Thyroid gland (tissue), 4 donors: ENCODE measurements around the gene TOP2B. TPM values are rescaled to one million over a fixed set of nuclear protein-coding genes. Genes with fewer than 3 reads are reported as not detected.
A peak's percentile ranks its signal among the peaks of the same experiment; 100 is the strongest.

Experiments
- DNase-seq, 2 donors: peaks; one replicate each; pipeline ENCODE4 v3.0.0-alpha.2; 2019
- H3K27ac ChIP-seq, 3 donors: fragments of 200-600 bp; sonication (generic); 1 replicate in 2 of 3; 2 replicates in 1 of 3; pipeline ENCODE4 v1.5.1; 2016 to 2019; ENCODE audit warnings: mild to moderate bottlenecking in 1 of 3, moderate library complexity in 1 of 3
- H3K27me3 ChIP-seq: fragments of 200-600 bp; sonication (generic); one replicate; pipeline ENCODE4 v1.5.1; 2019
- H3K36me3 ChIP-seq, 2 donors: fragments of 200-600 bp; sonication (generic); one replicate each; pipeline ENCODE4 v1.5.1; 2016 to 2019
- H3K4me1 ChIP-seq, 2 donors: fragments of 200-600 bp; sonication (generic); one replicate each; pipeline ENCODE4 v1.5.1; 2017 to 2019
- H3K4me3 ChIP-seq, 3 donors: fragments of 200-600 bp; sonication (generic); replicated peaks in 1 of 3; 1 replicate in 2 of 3; 2 replicates in 1 of 3; pipeline ENCODE4 v1.5.1; 2016; ENCODE audit warnings: mild to moderate bottlenecking in 1 of 3
- H3K9me3 ChIP-seq: fragments of 200-600 bp; sonication (generic); one replicate; pipeline ENCODE4 v1.5.1; 2017
- POLR2A ChIP-seq, 2 donors: fragments of 450-650 bp; IDR thresholded peaks; one replicate each; pipeline ENCODE4 v1.6.1; 2017; ENCODE audit warnings: antibody characterized with exemption in 2 of 2, mild to moderate bottlenecking in 2 of 2, moderate library complexity in 1 of 2
- WGBS, 2 donors: methylation state at CpG; one replicate each; pipeline ENCODE4 v1.1.5; 2017; 5-methylcytosine and 5-hydroxymethylcytosine counted together
- intact Hi-C: fragments of 100-400 bp; cut with DNase I; formaldehyde crosslinking; loops from one replicate; pipeline ENCODE4 v1.15.1; 2023
- total RNA-seq, 4 donors: library from RNA; depleted of rRNA; stranded (reverse); fragments of >200 nt; gene quantifications; one replicate each; pipeline ENCODE4 v1.2.3, GENCODE V29; 2016
- TF ChIP-seq, protein P1 (sequence below), 6 experiments: fragments of 200-600 bp in 3 of 6; fragments of 450-650 bp in 3 of 6; sonication (generic) in 3 of 6; IDR thresholded peaks; one replicate each; pipeline ENCODE4 v1.5.1; 2016 to 2019; ENCODE audit warnings: antibody characterized with exemption in 6 of 6, mild to moderate bottlenecking in 2 of 6, inconsistent platforms in 1 of 6, moderate library complexity in 1 of 6

Gene TOP2B, protein sequence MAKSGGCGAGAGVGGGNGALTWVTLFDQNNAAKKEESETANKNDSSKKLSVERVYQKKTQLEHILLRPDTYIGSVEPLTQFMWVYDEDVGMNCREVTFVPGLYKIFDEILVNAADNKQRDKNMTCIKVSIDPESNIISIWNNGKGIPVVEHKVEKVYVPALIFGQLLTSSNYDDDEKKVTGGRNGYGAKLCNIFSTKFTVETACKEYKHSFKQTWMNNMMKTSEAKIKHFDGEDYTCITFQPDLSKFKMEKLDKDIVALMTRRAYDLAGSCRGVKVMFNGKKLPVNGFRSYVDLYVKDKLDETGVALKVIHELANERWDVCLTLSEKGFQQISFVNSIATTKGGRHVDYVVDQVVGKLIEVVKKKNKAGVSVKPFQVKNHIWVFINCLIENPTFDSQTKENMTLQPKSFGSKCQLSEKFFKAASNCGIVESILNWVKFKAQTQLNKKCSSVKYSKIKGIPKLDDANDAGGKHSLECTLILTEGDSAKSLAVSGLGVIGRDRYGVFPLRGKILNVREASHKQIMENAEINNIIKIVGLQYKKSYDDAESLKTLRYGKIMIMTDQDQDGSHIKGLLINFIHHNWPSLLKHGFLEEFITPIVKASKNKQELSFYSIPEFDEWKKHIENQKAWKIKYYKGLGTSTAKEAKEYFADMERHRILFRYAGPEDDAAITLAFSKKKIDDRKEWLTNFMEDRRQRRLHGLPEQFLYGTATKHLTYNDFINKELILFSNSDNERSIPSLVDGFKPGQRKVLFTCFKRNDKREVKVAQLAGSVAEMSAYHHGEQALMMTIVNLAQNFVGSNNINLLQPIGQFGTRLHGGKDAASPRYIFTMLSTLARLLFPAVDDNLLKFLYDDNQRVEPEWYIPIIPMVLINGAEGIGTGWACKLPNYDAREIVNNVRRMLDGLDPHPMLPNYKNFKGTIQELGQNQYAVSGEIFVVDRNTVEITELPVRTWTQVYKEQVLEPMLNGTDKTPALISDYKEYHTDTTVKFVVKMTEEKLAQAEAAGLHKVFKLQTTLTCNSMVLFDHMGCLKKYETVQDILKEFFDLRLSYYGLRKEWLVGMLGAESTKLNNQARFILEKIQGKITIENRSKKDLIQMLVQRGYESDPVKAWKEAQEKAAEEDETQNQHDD (N-terminal part only)
- 100 to 1,000 TPM; 109 to 180 (median 131) TPM for total RNA-seq

DNA sequence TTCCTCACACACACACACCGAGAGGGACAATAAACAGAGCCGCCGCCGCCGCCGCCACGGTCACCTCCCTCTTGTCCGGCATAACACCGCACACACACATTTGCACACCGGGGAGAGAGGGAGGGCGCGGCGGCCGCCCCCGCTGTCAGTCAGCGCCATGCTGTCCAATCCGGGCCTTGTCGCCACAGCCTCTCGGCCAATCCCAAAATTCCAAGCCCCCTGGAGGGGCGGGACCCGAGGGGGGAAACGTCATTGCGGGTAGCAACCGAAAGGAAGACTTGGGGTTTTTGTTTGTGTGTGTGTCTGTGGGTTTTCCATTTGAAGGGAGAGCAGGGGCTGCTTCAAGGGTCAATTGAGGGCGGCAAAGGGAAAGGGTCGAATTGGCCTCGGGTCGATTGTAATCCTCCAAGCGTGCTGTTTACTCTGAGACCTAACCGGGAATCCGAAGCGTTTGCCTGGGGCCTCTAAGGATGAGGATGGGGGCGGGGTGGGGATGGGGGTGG lies at the start of gene TOP2B:
Gene TOP2B (minus strand): TSS at position 96 of the 503 bp plus-strand sequence. CDS start 610 bp downstream, outside the sequence.
- TF ChIP-seq, protein P1, sequence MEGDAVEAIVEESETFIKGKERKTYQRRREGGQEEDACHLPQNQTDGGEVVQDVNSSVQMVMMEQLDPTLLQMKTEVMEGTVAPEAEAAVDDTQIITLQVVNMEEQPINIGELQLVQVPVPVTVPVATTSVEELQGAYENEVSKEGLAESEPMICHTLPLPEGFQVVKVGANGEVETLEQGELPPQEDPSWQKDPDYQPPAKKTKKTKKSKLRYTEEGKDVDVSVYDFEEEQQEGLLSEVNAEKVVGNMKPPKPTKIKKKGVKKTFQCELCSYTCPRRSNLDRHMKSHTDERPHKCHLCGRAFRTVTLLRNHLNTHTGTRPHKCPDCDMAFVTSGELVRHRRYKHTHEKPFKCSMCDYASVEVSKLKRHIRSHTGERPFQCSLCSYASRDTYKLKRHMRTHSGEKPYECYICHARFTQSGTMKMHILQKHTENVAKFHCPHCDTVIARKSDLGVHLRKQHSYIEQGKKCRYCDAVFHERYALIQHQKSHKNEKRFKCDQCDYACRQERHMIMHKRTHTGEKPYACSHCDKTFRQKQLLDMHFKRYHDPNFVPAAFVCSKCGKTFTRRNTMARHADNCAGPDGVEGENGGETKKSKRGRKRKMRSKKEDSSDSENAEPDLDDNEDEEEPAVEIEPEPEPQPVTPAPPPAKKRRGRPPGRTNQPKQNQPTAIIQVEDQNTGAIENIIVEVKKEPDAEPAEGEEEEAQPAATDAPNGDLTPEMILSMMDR (IDR thresholded peaks at IDR 0.05): peak in 2 of 6 experiments; percentile 1 to 4
- peak; percentile 91 to 99 for TF ChIP-seq POLR2A (IDR thresholded peaks at IDR 0.05)
- 0% methylated on average over 12 to 18 of the region's 33 CpGs for WGBS, 2 donors
- H3K4me1 ChIP-seq: peaks cover 28 to 31% of the 10 kb centered on the region in 2 donors
- H3K4me3 ChIP-seq: peak within 1 kb of the TSS; percentile 54 to 80 (median 71)
- DNase-seq: peak; percentile 96 to 97
- no peaks in the 10 kb centered on the region for H3K27me3 ChIP-seq
- H3K9me3 ChIP-seq: no peaks in the 10 kb centered on the region
- intact Hi-C loops: no loop called here
- H3K27ac ChIP-seq: peak within 1 kb of the TSS; percentile 96 to 98 (median 97)
- no peaks in the 10 kb centered on the region for H3K36me3 ChIP-seq

DNA sequence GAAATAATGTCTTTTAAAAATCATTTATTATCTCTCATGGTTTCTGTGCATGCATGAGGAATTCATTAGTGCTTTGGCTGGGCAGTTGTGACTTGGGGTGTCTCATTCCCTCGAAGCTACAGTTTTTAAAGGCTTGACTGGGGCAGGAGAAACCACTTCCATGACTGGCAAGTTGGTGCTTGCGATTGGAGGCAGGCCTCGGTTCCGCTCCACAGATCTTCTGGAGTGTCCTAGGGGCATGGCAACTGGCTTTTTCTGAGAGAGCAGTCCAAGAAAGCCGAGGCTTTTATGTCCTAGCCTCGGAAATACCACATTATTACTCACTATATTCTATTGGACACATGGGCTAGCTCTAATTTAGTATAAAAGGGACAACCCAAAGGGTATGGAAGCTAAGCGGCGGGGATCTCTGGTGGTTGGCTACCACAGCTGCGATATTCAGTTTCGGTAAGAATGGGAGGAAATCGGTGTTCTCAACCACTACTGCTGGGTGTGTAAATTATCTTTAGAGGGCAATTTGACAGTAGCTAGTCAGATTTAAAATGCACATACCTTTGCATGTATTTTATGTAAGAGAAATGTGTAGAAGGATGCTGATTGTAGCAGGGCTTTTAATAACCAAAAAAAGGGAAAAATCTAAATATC lies 48.8 kb upstream of the TOP2B start:
- peak; percentile 31 to 41 for DNase-seq

DNA sequence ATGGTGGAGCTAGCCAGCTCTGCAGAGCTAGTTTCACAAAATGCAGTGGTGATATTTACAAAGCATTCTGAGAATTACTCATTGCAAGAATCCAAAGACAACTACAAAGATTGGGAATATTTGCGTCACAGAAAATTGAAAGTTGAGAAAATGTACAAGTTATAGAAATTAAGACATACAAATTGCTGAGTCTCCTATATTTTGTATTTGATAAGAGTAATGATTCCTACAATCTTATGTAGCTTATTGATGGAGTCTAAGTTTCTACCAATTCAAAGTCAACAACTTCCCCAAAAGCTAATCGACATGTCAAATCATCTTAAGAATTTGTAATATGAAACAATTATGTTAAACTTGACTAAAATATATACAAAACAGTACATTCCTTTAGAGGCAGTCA lies 46.4 kb upstream of the TOP2B start:
- Histone ChIP-seq H3K4me3 (no peak overlapping the region), H3K9me3 (no peaks in the 10 kb centered on the region), H3K36me3 (no peaks in the 10 kb centered on the region), H3K4me1 (no peaks in the 10 kb centered on the region), H3K27me3 (no peaks in the 10 kb centered on the region), H3K27ac (no peak overlapping the region)
- TF ChIP-seq, protein P1 (IDR thresholded peaks at IDR 0.05): no peak
- TF ChIP-seq POLR2A (IDR thresholded peaks at IDR 0.05): no peak
- WGBS, 2 donors: 96% methylated on average over 2 of the region's 2 CpGs
- intact Hi-C loops: no loop called here
- DNase-seq: no peak

More for the DNA sequence above, 48.8 kb upstream of the TOP2B start:
- Histone ChIP-seq H3K36me3 (no peaks in the 10 kb centered on the region), H3K9me3 (no peaks in the 10 kb centered on the region), H3K27me3 (no peaks in the 10 kb centered on the region), H3K4me1 (no peaks in the 10 kb centered on the region), H3K4me3 (no peak overlapping the region), H3K27ac (no peak overlapping the region)
- TF ChIP-seq, protein P1 (IDR thresholded peaks at IDR 0.05): no peak
- TF ChIP-seq POLR2A (IDR thresholded peaks at IDR 0.05): no peak
- intact Hi-C loops: no loop called here
- WGBS, 2 donors: 55 to 72% methylated on average over 11 of the region's 11 CpGs

DNA sequence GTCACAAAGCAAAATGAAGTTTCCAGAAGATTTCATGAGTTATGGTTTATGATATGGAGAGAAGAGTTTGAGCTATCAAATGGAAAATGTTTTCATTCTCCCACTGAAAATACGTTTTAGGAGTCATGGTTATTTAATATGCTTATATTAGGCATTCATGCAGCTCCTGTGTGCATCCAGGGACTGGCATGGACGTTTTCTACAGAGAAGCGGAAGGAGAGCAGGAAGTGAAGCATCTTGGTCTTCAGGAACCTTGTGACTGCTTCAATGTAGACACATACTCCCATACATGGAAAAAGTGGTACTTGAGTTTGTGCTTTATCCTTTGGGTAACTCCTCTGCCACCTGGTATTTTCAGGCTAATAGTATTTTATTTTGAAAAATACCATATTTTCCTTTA lies 43.3 kb upstream of the TOP2B start:
- 64 to 65% methylated on average over 3 of the region's 3 CpGs for WGBS, 2 donors
- TF ChIP-seq POLR2A (IDR thresholded peaks at IDR 0.05): no peak
- TF ChIP-seq, protein P1 (IDR thresholded peaks at IDR 0.05): no peak
- DNase-seq: no peak
- H3K4me3 ChIP-seq: no peak overlapping the region
- no peak overlapping the region for H3K27ac ChIP-seq
- H3K4me1 ChIP-seq: no peaks in the 10 kb centered on the region
- intact Hi-C loops: no loop called here
- H3K9me3 ChIP-seq: no peaks in the 10 kb centered on the region
- no peaks in the 10 kb centered on the region for H3K36me3 ChIP-seq
- H3K27me3 ChIP-seq: no peaks in the 10 kb centered on the region
